D721Med (cell line): ENCODE measurements around the gene HECW1.
A peak's percentile ranks its signal among the peaks of the same experiment; 100 is the strongest.

Source experiments
- DNase-seq: peaks from one replicate; pipeline ENCODE4 v3.0.0; 2011; ENCODE audit warnings: low spot score; ENCODE audit not compliant: insufficient read length
- FAIRE-seq: peaks from 2 replicates; lab custom pipeline; 2011; peaks lifted over from hg19 to GRCh38; lab: Jason Lieb, UNC
- CTCF ChIP-seq: IDR thresholded peaks from 2 replicates; pipeline ENCODE4 v1.5.1; 2012; ENCODE audit warnings: mild to moderate bottlenecking, control low read depth; ENCODE audit not compliant: insufficient read depth; ENCODE audit errors: missing control alignments

Gene HECW1

GRCh38 chr7:43112941-43113621, 634 bp downstream of the HECW1 start:
- FAIRE-seq = no peak
- DNase-seq = peak; percentile 72
- TF ChIP-seq CTCF = no peak

GRCh38 chr7:43113622-43114457, 1.4 kb downstream of the HECW1 start:
- FAIRE-seq (no peak), DNase-seq (no peak)
- TF ChIP-seq CTCF = no peak

- DNase-seq = no peak
- no peak for FAIRE-seq
- no peak for TF ChIP-seq CTCF
Measured at GRCh38 chr7:43114458-43114780, 2.0 kb downstream of the HECW1 start.

- no peak for TF ChIP-seq CTCF
- FAIRE-seq (no peak), DNase-seq (no peak)
Measured at GRCh38 chr7:43116451-43116850, 4.0 kb downstream of the HECW1 start.

- no peak for TF ChIP-seq CTCF
- DNase-seq = no peak
- FAIRE-seq = no peak
Measured at GRCh38 chr7:43117095-43117494, 4.6 kb downstream of the HECW1 start.

- no peak for TF ChIP-seq CTCF
- FAIRE-seq = no peak
- DNase-seq = no peak
Measured at GRCh38 chr7:43117861-43118260, 5.4 kb downstream of the HECW1 start.

- TF ChIP-seq CTCF = no peak
Measured at GRCh38 chr7:43118313-43118712, 5.9 kb downstream of the HECW1 start.

More at GRCh38 chr7:43118313-43118712, 5.9 kb downstream of the HECW1 start:
- no peak for DNase-seq
- FAIRE-seq = no peak
